ENCODE measurements around the gene GPR183.

DNA sequence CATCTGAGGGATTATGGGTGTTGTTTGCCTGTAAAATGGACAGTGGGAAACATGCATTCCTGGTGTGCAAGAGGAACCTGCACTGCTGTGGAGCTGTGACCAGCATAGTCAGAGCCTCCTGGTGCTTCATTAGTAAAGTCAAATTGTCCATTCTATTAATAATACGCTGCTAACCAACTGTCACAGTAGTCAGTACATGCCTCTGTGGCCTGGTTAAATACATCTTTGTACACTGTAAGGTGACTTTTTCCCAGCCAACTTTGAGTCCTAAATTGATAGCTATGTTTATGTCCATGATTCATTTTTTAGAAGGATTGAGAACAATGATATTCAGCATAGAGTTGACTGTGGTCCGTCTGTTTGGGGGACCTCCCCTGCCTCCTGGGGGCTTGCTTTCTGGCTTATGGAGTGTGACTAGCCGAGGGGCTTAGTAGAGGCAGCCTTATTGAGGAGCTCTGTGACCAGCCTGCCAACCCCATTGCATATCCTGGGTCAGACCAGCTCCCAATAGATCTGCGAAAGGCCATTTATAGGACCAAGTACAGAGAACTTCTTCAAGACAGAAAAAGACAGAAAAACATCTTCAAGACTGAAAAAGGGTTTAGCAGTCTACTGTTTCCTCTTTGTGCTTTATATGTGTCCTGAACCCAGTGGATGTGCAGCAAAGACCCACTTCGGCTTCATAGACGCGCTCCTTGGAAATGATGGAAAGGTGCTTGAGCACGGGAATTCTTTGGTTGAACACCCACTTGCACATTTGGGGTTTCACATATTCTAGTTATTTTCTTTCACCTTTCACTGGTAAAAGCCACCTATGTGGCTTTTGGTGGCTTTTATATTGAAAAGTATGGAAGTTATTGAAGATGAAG is 4.3 kb downstream of the GPR183 start:
- TF ChIP-seq, protein P1, sequence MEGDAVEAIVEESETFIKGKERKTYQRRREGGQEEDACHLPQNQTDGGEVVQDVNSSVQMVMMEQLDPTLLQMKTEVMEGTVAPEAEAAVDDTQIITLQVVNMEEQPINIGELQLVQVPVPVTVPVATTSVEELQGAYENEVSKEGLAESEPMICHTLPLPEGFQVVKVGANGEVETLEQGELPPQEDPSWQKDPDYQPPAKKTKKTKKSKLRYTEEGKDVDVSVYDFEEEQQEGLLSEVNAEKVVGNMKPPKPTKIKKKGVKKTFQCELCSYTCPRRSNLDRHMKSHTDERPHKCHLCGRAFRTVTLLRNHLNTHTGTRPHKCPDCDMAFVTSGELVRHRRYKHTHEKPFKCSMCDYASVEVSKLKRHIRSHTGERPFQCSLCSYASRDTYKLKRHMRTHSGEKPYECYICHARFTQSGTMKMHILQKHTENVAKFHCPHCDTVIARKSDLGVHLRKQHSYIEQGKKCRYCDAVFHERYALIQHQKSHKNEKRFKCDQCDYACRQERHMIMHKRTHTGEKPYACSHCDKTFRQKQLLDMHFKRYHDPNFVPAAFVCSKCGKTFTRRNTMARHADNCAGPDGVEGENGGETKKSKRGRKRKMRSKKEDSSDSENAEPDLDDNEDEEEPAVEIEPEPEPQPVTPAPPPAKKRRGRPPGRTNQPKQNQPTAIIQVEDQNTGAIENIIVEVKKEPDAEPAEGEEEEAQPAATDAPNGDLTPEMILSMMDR (IDR thresholded peaks at IDR 0.05) = no peak
- TF ChIP-seq POLR2AphosphoS5 (IDR thresholded peaks at IDR 0.05) = no peak
- TF ChIP-seq POLR2A (IDR thresholded peaks at IDR 0.05) = no peak
- no peak for TF ChIP-seq EP300 (IDR thresholded peaks at IDR 0.05; ENCODE audit: low read depth)

Measured in transverse colon (tissue), 4 donors.